K562 (cell line): ENCODE data around the gene DLGAP1. TPM values are rescaled to one million over a fixed set of nuclear protein-coding genes. Genes with fewer than 3 reads are reported as not detected.
"Not testable (repeated sequence)": the region's sequence is repeated elsewhere in the genome, so short reads cannot be mapped to it uniquely, and the experiment has no call there.

ENCODE experiments used
- ATAC-seq: fragments of 200-7000 bp; cut with Tn5 transposase; 3 replicates; pipeline ENCODE4 v1.9.1; 2020; ENCODE audit warnings: moderate library complexity
- BruUV-seq: library from RNA; stranded (reverse); fragments of 400-500 nt; replicated peaks from 2 replicates; lab custom pipeline; 2021; lab: Mats Ljungman, UMichigan
- CTCF ChIA-PET: fragments of 300-600 bp; formaldehyde crosslinking; extraction: SDS; loops from one replicate; lab custom pipeline; 2021; ENCODE audit warnings: low intra/inter-chr PET ratio; lab: Yijun Ruan, JAX
- POLR2A ChIA-PET: fragments of 300-600, 350-650 bp; sonication (Branson Sonifier 250); formaldehyde crosslinking; extraction: SDS; loops from one replicate; lab custom pipeline; 2021; ENCODE audit warnings: antibody characterized with exemption, inconsistent platforms; lab: Yijun Ruan, JAX
- DNase-seq, 4 experiments: peaks; one replicate each; pipeline versions ENCODE4 v3.0.0 to v3.0.0-alpha.2; 2011 to 2018; ENCODE audit warnings: low spot score in 3 of 4, mixed read lengths in 3 of 4; ENCODE audit errors: extremely low read depth in 1 of 4
- FAIRE-seq: peaks from 2 replicates; lab custom pipeline; 2011; peaks lifted over from hg19 to GRCh38; lab: Jason Lieb, UNC
- H2AFZ ChIP-seq: 2 replicates; pipeline ENCODE4 v1.6.0; 2011; ENCODE audit warnings: low read depth, low read length, control low read depth, inconsistent platforms
- H3K27ac ChIP-seq: fragments of 200-600 bp; 3 replicates; pipeline ENCODE4 v1.8.0; 2011; ENCODE audit warnings: low read depth, mild to moderate bottlenecking, control low read depth, inconsistent platforms, low read length, moderate library complexity, mixed read lengths; ENCODE audit errors: extremely low read depth
- H3K27me3 ChIP-seq, 2 experiments: fragments of 300-600 bp in 1 of 2; 2 replicates in 1 of 2; 3 replicates in 1 of 2; pipeline versions ENCODE4 v1.6.0 to v1.8.0; 2011; ENCODE audit warnings: inconsistent platforms in 2 of 2, low read length in 2 of 2, mild to moderate bottlenecking in 1 of 2, mixed read lengths in 1 of 2, moderate library complexity in 1 of 2; ENCODE audit not compliant: control insufficient read depth in 2 of 2, insufficient read depth in 2 of 2
- H3K36me3 ChIP-seq: fragments of 300-600 bp; 3 replicates; pipeline ENCODE4 v1.8.0; 2011; ENCODE audit warnings: mild to moderate bottlenecking, low read length, inconsistent platforms; ENCODE audit not compliant: control insufficient read depth, insufficient read depth
- H3K4me1 ChIP-seq, 2 experiments: fragments of 200-600 bp in 1 of 2; replicated peaks in 1 of 2; 2 replicates in 1 of 2; 3 replicates in 1 of 2; pipeline versions ENCODE4 v1.5.1 to v1.8.0; 2011; ENCODE audit warnings: inconsistent platforms in 2 of 2, low read length in 2 of 2, mild to moderate bottlenecking in 1 of 2, mixed read lengths in 1 of 2, moderate library complexity in 1 of 2; ENCODE audit not compliant: control insufficient read depth in 2 of 2, insufficient read depth in 2 of 2
- H3K4me2 ChIP-seq: 2 replicates; pipeline ENCODE4 v1.6.1; 2011; ENCODE audit warnings: low read length, control low read depth, inconsistent platforms, mixed read lengths; ENCODE audit not compliant: insufficient read depth
- H3K4me3 ChIP-seq: fragments of 200-600 bp; sonication (generic), shearing (Covaris generic); 2 replicates; pipeline ENCODE4 v1.5.1; 2016; ENCODE audit warnings: control low read depth, inconsistent platforms
- H3K79me2 ChIP-seq: fragments of 200-600 bp; 3 replicates; pipeline ENCODE4 v1.8.0; 2011; ENCODE audit warnings: low read length, inconsistent platforms; ENCODE audit not compliant: control insufficient read depth, insufficient read depth
- H3K9ac ChIP-seq, 2 experiments: 2 replicates each; pipeline versions ENCODE4 v1.6.0 to v1.6.1; 2011; ENCODE audit warnings: low read depth in 2 of 2, low read length in 2 of 2, control low read depth in 1 of 2, inconsistent platforms in 1 of 2, mild to moderate bottlenecking in 1 of 2, mixed read lengths in 1 of 2; ENCODE audit not compliant: insufficient read depth in 1 of 2
- H3K9me1 ChIP-seq: one replicate; pipeline ENCODE4 v1.6.0; 2011; ENCODE audit warnings: inconsistent platforms, mild to moderate bottlenecking, low read length, moderate library complexity; ENCODE audit not compliant: control insufficient read depth, insufficient read depth
- H3K9me3 ChIP-seq: replicated peaks from 2 replicates; pipeline ENCODE4 v1.5.1; 2011; ENCODE audit warnings: low read depth, low read length, inconsistent platforms; ENCODE audit not compliant: control insufficient read depth, insufficient read depth
- H4K20me1 ChIP-seq: replicated peaks from 2 replicates; pipeline ENCODE4 v1.6.1; 2011; ENCODE audit warnings: low read length, inconsistent platforms, mixed read lengths; ENCODE audit not compliant: control insufficient read depth, insufficient read depth
- ATF1 ChIP-seq, 2 experiments: fragments of 450-650 bp in 1 of 2; IDR thresholded peaks; 2 replicates each; pipeline ENCODE4 v1.6.1; 2016; ENCODE audit warnings: missing compliant biosample characterization in 1 of 2, missing genetic modification characterization in 1 of 2
- BRF1 ChIP-seq: IDR thresholded peaks from 3 replicates; pipeline ENCODE4 v1.6.1; 2011; ENCODE audit warnings: borderline replicate concordance, mild to moderate bottlenecking; ENCODE audit not compliant: insufficient read length; ENCODE audit errors: extremely low read depth
- CLOCK ChIP-seq: fragments of 250-450 bp; sonication (Bioruptor Pico); IDR thresholded peaks from 2 replicates; pipeline ENCODE4 v1.4.0; 2020; ENCODE audit warnings: mild to moderate bottlenecking, moderate library complexity, borderline replicate concordance
- EWSR1 ChIP-seq: fragments of 450-650 bp; IDR thresholded peaks from 2 replicates; pipeline ENCODE4 v1.6.1; 2018; ENCODE audit warnings: borderline replicate concordance, mild to moderate bottlenecking, low read depth, moderate library complexity; ENCODE audit not compliant: partially characterized antibody
- FOXK2 ChIP-seq, 2 experiments: fragments of 450-650 bp; IDR thresholded peaks in 1 of 2; conservative IDR thresholded peaks in 1 of 2; 2 replicates each; pipeline ENCODE4 v1.6.1; 2016; ENCODE audit warnings: low read depth in 2 of 2, mild to moderate bottlenecking in 1 of 2
- HNRNPLL ChIP-seq: fragments of 200-400 bp; formaldehyde crosslinking; IDR thresholded peaks from 2 replicates; pipeline ENCODE4 v1.6.1; 2017; ENCODE audit warnings: low read length, low read depth, mild to moderate bottlenecking; ENCODE audit not compliant: poor library complexity, severe bottlenecking
- RUNX1 ChIP-seq: sonication (generic); IDR thresholded peaks from 2 replicates; pipeline ENCODE4 v1.6.1; 2016; ENCODE audit warnings: antibody characterized with exemption, low read depth
- THRA ChIP-seq: fragments of 450-650 bp; IDR thresholded peaks from 2 replicates; pipeline ENCODE4 v1.6.1; 2017; ENCODE audit warnings: mild to moderate bottlenecking, moderate library complexity
- ZNF146 ChIP-seq: IDR thresholded peaks from one replicate; pipeline ENCODE4 v1.6.1; 2018; ENCODE audit warnings: missing compliant biosample characterization; ENCODE audit not compliant: unreplicated experiment
- ZNF707 ChIP-seq: fragments of 250-450 bp; sonication (Bioruptor Pico); conservative IDR thresholded peaks from 2 replicates; pipeline ENCODE4 v1.8.0; 2022; ENCODE audit warnings: inconsistent platforms, mild to moderate bottlenecking, moderate library complexity
- WGBS: fragments of 100-300 bp; shearing (Covaris generic); methylation state at CpG from one replicate; pipeline ENCODE4 v1.1.6; 2016; ENCODE audit warnings: low coverage, mixed read lengths; ENCODE audit not compliant: insufficient coverage; ENCODE audit errors: missing lambda C conversion rate; 5-methylcytosine and 5-hydroxymethylcytosine counted together
- in situ Hi-C: fragments of 300-500 bp; cut with MboI; formaldehyde crosslinking; loops from 4 replicates; pipeline ENCODE4 v1.15.0; 2018; ENCODE audit warnings: inconsistent platforms, mixed read lengths
- intact Hi-C: fragments of 100-400 bp; cut with micrococcal nuclease; formaldehyde crosslinking; loops from 2 replicates; pipeline ENCODE4 v1.14.2; 2022
- polyA plus RNA-seq, 8 experiments: library from polyadenylated mRNA; depleted of rRNA in 4 of 8; stranded (reverse) in 5 of 8; unstranded in 3 of 8; fragments of >200 nt; fragmentation: Nextera tagmentation in 2 of 8; fragmentation: Illumina TruSeq in 1 of 8; extraction: Ambion mirVana in 2 of 8; extraction: Trizol in 1 of 8; gene quantifications; 2 replicates each; pipeline versions ENCODE4 v1.2.1 to v1.2.3, GENCODE V29; 2011 to 2014; ENCODE audit warnings: inconsistent platforms in 1 of 8, missing spikeins in 1 of 8
- total RNA-seq, 7 experiments: library from RNA; depleted of rRNA in 6 of 7; stranded (reverse); fragments of >200 nt in 6 of 7; fragmentation: Illumina TruSeq in 2 of 7; extraction: Trizol in 2 of 7; gene quantifications; 2 replicates each; pipeline versions ENCODE4 v1.2.1 to v1.2.3, GENCODE V29; 2011 to 2021; ENCODE audit warnings: low replicate concordance in 1 of 7

Gene DLGAP1
- total and polyA plus RNA-seq, 9 of the 15 experiments (the other 6 are each of a cell fraction or from before 2014, with no cell fraction given) = 0.04 to 0.22 (median 0.08) TPM

- BruUV-seq, intact Hi-C loops, ATAC-seq, H3K9ac ChIP-seq, DNase-seq, H3K9me1 ChIP-seq, H4K20me1 ChIP-seq, H3K27ac ChIP-seq, H2AFZ ChIP-seq, in situ Hi-C loops, H3K9me3 ChIP-seq, H3K4me1 ChIP-seq, FAIRE-seq, CTCF ChIA-PET, H3K4me2 ChIP-seq, H3K79me2 ChIP-seq, H3K4me3 ChIP-seq, H3K27me3 ChIP-seq, H3K36me3 ChIP-seq: not testable (repeated sequence)
- peak; percentile 91 for TF ChIP-seq ZNF146 (CRISPR knock-in tag)
- POLR2A ChIA-PET = interaction anchor here (3.0 to 3.2 kb wide), 2 partner anchors 6 to 9 kb away, joined by 12 read pairs; no protein-coding TSS in a partner anchor
- 17% methylated on average over 5 of the region's 5 CpGs for WGBS
Observed at GRCh38 chr18:3694030-3694778, 760.9 kb downstream of the DLGAP1 start.

- Histone ChIP-seq H3K27ac (no peak overlapping the region), H4K20me1 (no peaks in the 10 kb centered on the region), H3K9ac (no peak overlapping the region), H3K9me3 (no peaks in the 10 kb centered on the region), H3K27me3 (no peaks in the 10 kb centered on the region), H3K4me2 (no peak overlapping the region), H3K36me3 (no peaks in the 10 kb centered on the region), H3K9me1 (no peaks in the 10 kb centered on the region), H3K4me3 (no peak overlapping the region), H2AFZ (no peak overlapping the region), H3K79me2 (no peaks in the 10 kb centered on the region), H3K4me1 (no peaks in the 10 kb centered on the region; a peak in 1 of 5 replicates)
- whole genome bisulfite sequencing = 4% methylated on average over 2 of the region's 2 CpGs
- BruUV-seq = no TSS peak
- in situ Hi-C loops = no loop called here
- DNase-seq (no peak), FAIRE-seq (no peak), ATAC-seq (no peak)
- intact Hi-C loops = no loop called here
- ChIA-PET CTCF (no interaction called here), POLR2A (interaction anchor here (1.7 to 3.2 kb wide), 3 partner anchors 7 to 18 kb away, joined by 7 to 12 read pairs (median 12); no protein-coding TSS in a partner anchor)
- TF ChIP-seq THRA (no peak), CLOCK (CRISPR knock-in tag) (no peak), EWSR1 (no peak), HNRNPLL (no peak), BRF1 (no peak), ATF1 (CRISPR knock-in tag; IDR thresholded peaks at IDR 0.05) (no peak), ATF1 (tag; IDR thresholded peaks at IDR 0.05) (no peak), RUNX1 (no peak), FOXK2 (conservative IDR thresholded peaks at IDR 0.05 in 1 of 2, IDR thresholded peaks at IDR 0.05 in 1 of 2; ENCODE audit: low read depth in 2 of 2) (no peak), ZNF707 (CRISPR knock-in tag) (no peak)
Observed at GRCh38 chr18:3693410-3693809, 761.7 kb downstream of the DLGAP1 start.
